ENCODE results near the gene UPK3A.
"Not testable (repeated sequence)": the region's sequence is repeated elsewhere in the genome, so short reads cannot be mapped to it uniquely, and the experiment has no call there.

DNA sequence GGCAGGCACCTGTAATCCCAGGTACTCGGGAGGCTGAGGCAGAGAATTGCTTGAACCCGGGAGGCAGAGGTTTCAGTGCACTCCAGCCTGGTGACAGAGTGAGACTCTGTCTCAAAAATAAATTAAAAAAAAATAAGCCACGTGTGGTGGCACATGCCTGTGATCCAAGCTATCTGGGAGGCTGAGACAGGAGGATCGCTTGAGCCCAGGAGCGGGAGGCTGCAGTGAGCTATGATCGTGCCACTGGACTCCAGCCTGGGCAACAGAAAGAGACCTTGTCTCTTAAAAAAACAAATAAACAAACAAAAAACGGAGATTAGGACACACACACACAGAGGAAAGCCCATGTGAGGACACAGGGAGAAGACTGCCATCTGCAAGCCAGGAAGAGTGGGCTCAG lies 7.0 kb upstream of the UPK3A start:
- TF ChIP-seq CTCF (IDR thresholded peaks at IDR 0.05; ENCODE audit: borderline replicate concordance, extremely low read depth, low read length, poor library complexity, severe bottlenecking); EZH2 (IDR thresholded peaks at IDR 0.05; ENCODE audit: borderline replicate concordance, low read depth, low read length, severe bottlenecking): not testable (repeated sequence)

All from DND-41 (cell line).